Stimulated activated CD8-positive, alpha-beta memory T cell treated with anti-CD3 and anti-CD28 coated beads, Interleukin-4, amount 100 ng/mL, for 4 hours (primary cell): ENCODE results near the gene FSIP1.

Experiments
- DNase-seq, 2 donors: peaks; one replicate each; pipeline ENCODE4 v3.0.0-alpha.2; 2020; ENCODE audit warnings: low read depth in 2 of 2, low spot score in 1 of 2

Gene FSIP1

GRCh38 chr15:39690881-39691634, 91.6 kb downstream of the FSIP1 start:
- DNase-seq, result no peak

GRCh38 chr15:39687965-39688364, 94.7 kb downstream of the FSIP1 start:
- no peak for DNase-seq

GRCh38 chr15:39685999-39686613, 96.5 kb downstream of the FSIP1 start:
- DNase-seq, result no peak

GRCh38 chr15:39685367-39685766, 97.3 kb downstream of the FSIP1 start:
- no peak for DNase-seq

- DNase-seq, result no peak
These were observed 98.4 kb downstream of the FSIP1 start for GRCh38 chr15:39684233-39684632.

- no peak for DNase-seq
These were observed 100.3 kb downstream of the FSIP1 start for GRCh38 chr15:39682366-39682765.

GRCh38 chr15:39680868-39681267, 101.8 kb downstream of the FSIP1 start:
- no peak for DNase-seq

GRCh38 chr15:39672666-39673065, 110.0 kb downstream of the FSIP1 start:
- no peak for DNase-seq

GRCh38 chr15:39672184-39672583, 110.5 kb downstream of the FSIP1 start:
- no peak for DNase-seq

GRCh38 chr15:39670687-39671086, 112.0 kb downstream of the FSIP1 start:
- no peak for DNase-seq

- no peak for DNase-seq
These were observed 113.0 kb downstream of the FSIP1 start for GRCh38 chr15:39669661-39670060.

- no peak for DNase-seq
These were observed 113.4 kb downstream of the FSIP1 start for GRCh38 chr15:39669241-39669640.

- no peak for DNase-seq
These were observed 114.2 kb downstream of the FSIP1 start for GRCh38 chr15:39668457-39668856.

- no peak for DNase-seq
These were observed 115.1 kb downstream of the FSIP1 start for GRCh38 chr15:39667382-39668127.

GRCh38 chr15:39666677-39667076, 116.0 kb downstream of the FSIP1 start:
- DNase-seq, result no peak

GRCh38 chr15:39665629-39666250, 116.9 kb downstream of the FSIP1 start:
- no peak for DNase-seq

GRCh38 chr15:39663704-39664250, 118.9 kb downstream of the FSIP1 start:
- DNase-seq, result no peak

- no peak for DNase-seq
These were observed 120.9 kb downstream of the FSIP1 start for GRCh38 chr15:39661776-39662175.

GRCh38 chr15:39658740-39659139, 123.9 kb downstream of the FSIP1 start:
- no peak for DNase-seq

GRCh38 chr15:39657668-39658067, 125.0 kb downstream of the FSIP1 start:
- no peak for DNase-seq

GRCh38 chr15:39657181-39657580, 125.5 kb downstream of the FSIP1 start:
- no peak for DNase-seq
